ENCODE results near the gene RSU1.

GRCh38 chr10:16717622-16718395 lies 99.4 kb downstream of the RSU1 start:
- no peak for TF ChIP-seq CTCF (IDR thresholded peaks at IDR 0.05)
- no peak for TF ChIP-seq POLR2A (IDR thresholded peaks at IDR 0.05)
